Endometrial microvascular endothelial cells (primary cell): ENCODE data around the gene TMED9. TPM values are rescaled to one million over a fixed set of nuclear protein-coding genes. Genes with fewer than 3 reads are reported as not detected.
"Not testable (repeated sequence)": the region's sequence is repeated elsewhere in the genome, so short reads cannot be mapped to it uniquely, and the experiment has no call there.

Source experiments
- in situ Hi-C: cut with HindIII; loops from 2 replicates; pipeline ENCODE4 v1.10.0; 2017; ENCODE audit warnings: low sequenced_read_pairs, low pct_unique_long_range_greater_than_20kb; ENCODE audit errors: inconsistent ontology term
- total RNA-seq: library from RNA; depleted of rRNA; stranded (reverse); fragments of >200 nt; gene quantifications from one replicate; pipeline ENCODE4 v1.2.3, GENCODE V29; 2015; ENCODE audit errors: inconsistent ontology term

The TMED9 gene
- total RNA-seq, 1 donor from 2014 or later: 170 TPM

DNA sequence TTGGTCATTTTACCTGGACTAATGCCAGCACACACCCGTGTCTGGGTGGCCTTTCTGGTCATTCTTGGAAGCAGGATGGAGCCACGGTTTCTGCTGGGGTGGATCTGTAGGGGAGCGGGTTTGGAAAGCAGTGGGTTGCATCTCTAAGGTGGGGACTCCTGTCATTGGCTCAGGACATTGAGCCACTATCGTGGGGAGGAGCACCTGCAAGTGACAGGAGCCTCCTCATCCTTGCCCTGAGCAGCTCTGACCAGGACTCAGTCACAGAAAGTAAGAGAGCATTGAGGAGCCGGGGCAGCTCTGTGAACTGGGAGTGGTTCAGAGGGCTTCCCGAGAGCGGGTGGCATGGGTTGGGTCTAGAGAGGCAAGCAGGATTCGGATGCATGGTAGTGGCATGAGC lies 11.6 kb downstream of the TMED9 start:
- in situ Hi-C loops: no loop called here

DNA sequence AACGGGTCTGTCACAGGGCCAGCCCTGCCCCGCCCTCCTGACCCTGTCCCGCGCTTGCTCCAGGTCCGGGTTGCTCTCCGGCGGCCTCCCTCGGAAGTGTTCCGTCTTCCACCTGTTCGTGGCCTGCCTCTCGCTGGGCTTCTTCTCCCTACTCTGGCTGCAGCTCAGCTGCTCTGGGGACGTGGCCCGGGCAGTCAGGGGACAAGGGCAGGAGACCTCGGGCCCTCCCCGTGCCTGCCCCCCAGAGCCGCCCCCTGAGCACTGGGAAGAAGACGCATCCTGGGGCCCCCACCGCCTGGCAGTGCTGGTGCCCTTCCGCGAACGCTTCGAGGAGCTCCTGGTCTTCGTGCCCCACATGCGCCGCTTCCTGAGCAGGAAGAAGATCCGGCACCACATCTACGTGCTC lies 12.1 kb downstream of the TMED9 start:
- in situ Hi-C loops: no loop called here

DNA sequence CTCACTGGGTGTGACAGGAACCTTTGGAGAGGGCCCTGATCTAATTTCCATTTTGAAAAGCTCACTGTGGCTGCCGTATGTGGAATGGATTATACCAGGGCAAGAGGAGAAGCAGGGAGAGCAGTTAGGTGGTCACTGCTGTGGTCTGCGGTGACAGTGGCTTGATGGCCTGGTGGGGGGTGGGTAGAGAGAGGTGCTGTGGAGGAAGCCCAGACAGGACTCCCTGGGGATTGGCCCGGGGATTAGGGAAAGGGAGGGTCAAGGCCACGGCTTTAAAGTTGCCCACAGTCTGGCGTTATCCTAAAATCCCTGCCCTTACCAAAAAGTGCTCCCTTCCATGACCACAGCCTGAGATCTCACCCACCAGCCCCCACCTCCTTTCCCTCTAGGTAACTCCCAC lies 12.7 kb downstream of the TMED9 start:
- in situ Hi-C loops: no loop called here

DNA sequence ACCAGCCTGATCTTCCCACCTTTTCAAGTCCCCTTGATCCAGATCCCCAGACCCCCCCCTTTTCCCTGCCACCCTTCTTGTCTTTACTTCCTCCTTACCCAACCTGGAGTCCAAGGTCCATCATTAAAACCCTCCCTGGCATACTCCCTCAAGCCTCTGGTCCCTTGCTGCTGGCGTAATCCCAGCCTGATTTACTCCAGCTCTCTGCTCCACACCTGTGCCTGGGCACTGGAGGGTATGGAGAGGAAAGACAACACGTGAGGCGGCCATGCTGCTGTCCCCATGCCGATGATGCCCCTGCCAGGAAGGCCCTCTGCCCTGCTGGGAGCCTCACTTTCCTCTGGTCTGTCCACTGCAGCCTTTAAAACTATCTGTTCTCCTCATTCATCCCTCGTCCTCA lies 13.1 kb downstream of the TMED9 start:
- in situ Hi-C loops: no loop called here

DNA sequence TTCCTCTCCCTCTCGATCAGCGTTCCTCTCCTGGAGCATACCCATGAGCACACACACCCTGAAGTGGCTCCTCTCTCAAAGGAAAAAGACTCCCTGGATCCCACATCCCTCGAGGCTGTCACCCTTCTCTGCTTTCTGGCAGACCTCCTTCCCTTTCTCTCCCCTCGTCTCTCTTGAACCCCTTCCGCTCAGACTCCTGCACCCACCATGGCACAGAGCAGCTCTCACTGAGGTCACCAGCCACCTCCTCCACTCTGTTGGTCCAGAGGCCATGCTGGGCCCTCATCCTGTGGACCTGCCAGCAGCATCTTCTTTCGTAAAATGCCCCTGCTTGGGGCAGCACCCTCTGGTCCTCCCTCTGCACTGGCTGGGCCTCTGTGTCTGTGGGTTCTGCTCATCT lies 13.7 kb downstream of the TMED9 start:
- in situ Hi-C loops: no loop called here

DNA sequence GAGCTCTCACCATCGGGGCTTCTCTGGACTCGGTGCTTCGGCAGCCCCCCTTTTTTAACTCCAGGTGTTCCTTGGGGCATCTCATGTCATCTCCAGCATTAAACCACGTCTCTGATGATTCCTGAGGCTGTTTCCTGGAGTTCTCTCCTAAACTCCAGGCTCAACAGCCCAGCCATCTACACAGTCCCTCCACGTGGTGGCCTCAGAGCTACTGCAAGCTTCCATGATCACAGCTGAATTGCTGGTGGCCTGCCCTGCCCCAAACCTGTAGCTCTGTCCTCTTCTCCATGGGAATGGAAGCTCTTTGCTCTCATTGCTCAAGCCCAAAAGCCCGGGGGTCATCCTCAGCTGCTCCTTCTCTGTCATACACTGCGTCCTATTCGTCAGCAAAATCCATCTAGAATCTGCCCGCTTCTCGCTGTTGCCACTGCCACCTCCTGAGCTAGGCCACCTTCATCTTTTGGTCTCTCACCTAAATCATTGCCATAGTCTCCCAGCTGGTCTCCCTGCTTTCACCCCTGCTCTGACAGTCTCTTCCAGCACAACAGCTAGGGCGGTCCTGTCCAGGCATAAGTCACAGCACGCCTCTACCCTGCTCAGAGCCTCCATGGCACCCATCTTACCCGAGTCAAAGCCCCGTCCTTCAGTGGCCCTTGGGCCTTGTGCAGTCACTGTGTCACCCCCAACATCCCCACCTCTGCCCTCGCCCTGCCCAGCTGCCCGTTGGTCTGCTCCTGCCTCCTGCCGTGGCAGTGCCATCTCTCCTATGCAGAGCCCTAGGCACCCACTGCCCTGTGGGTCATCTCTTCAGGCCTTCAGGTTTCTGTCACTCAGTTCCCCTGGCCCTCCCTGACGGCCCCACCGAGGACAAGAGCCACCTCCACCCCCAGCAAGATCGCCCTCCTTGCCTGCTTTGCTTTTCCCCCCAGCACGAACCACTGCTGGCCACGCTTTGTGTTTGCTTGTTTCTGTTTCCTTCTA lies 14.4 kb downstream of the TMED9 start:
- in situ Hi-C loops: no loop called here

DNA sequence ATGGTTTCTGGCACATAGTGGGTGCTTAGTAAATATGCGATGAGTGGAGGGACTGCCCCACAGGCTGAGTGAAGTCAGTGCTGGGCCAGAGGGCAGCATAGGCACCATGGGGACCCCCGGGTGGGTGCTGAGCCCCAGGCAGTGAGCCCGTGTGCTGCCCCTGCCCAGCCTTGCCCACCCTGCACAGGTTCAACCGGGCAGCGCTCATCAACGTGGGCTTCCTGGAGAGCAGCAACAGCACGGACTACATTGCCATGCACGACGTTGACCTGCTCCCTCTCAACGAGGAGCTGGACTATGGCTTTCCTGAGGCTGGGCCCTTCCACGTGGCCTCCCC lies 15.1 kb downstream of the TMED9 start:
- in situ Hi-C loops: no loop called here

DNA sequence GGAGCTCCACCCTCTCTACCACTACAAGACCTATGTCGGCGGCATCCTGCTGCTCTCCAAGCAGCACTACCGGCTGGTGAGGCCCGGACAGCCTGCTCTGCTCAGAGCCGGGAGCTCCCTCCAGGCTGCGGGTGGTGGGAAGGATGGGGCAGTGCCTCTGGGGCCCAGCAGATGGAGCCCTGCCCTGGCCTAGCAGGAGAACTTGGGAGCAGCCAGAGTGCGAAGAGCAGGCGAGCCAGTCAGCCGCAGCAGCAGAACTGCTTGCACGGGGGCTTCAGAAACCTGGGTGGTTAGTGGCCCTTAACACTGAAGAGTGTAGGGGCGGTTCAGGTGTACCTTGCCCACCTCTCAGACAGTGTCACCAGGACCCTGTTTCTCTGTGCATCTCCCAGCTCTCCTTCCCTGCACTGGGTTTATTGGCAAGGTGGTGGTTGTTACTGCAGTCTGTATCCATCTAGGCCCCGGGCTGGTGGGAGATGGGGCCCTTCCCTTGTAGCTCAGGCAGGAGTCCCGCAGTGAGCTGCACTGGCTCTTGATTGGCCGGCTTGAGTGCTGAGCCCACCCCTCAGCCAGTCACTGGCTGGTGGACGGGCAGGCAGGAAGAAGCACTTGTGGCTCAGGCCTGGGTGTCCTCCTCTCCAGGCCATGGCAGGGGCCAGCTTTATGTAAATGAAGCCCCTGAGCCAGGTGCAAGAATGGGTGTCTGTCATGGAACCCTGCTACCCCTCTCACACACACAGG lies 15.6 kb downstream of the TMED9 start:
- in situ Hi-C loops: no loop called here

DNA sequence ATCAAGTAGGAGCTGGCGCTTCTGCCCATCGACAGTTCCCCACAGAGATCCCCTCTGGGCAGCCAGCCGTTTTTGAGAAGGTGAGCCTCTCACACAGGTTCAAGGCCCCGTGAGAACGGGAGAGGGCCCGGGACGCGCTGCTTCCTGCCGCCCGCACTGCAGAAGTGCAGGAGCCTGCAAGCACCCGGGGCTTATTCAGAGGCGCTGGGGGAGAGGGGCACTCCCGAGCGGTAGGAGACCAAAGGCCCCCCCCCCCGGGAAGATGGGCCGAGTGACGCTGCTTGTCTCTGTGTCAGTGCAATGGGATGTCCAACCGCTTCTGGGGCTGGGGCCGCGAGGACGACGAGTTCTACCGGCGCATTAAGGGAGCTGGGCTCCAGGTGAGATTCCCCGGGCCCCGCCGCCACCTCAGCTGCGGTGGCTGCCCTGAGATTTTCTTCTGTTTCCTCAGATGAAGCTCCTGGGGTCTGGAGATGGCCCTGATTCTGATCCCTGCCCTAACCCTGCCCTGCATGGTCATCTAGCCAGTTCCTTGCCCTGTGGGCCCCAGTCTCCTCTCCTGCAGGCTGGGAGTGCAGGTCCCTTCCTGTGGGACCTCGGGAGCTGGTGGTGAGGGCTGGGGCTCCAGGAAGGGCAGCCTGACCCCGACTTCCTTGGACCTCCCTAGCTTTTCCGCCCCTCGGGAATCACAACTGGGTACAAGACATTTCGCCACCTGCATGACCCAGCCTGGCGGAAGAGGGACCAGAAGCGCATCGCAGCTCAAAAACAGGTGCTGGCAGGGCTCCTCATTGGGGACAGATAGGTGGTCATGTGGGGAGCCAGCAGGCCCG lies 16.5 kb downstream of the TMED9 start:
- in situ Hi-C loops: no loop called here

DNA sequence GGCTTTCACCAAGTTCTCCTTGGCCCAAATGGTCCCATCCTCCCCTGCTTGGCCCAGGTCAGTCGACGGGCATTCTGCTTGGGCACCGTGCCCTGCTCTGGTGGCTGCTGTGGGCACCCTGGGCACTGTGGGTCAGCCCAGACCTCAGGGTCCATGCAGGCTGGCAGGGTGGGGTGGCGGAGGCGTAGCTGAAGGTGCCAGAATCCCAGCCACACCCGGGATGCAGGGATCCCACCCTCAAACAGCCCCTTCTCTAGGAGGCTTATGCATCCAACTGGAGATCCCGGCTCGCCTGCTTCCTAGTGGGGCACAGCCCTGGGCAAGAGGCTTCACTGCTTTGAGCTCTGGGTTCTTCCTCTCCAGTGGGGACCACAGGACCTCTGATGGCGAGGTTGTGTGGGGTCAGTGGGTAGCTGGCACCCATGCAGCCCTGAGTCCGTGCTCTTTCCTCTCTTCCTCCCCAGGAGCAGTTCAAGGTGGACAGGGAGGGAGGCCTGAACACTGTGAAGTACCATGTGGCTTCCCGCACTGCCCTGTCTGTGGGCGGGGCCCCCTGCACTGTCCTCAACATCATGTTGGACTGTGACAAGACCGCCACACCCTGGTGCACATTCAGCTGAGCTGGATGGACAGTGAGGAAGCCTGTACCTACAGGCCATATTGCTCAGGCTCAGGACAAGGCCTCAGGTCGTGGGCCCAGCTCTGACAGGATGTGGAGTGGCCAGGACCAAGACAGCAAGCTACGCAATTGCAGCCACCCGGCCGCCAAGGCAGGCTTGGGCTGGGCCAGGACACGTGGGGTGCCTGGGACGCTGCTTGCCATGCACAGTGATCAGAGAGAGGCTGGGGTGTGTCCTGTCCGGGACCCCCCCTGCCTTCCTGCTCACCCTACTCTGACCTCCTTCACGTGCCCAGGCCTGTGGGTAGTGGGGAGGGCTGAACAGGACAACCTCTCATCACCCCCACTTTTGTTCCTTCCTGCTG lies 17.4 kb downstream of the TMED9 start:
- in situ Hi-C loops: no loop called here

DNA sequence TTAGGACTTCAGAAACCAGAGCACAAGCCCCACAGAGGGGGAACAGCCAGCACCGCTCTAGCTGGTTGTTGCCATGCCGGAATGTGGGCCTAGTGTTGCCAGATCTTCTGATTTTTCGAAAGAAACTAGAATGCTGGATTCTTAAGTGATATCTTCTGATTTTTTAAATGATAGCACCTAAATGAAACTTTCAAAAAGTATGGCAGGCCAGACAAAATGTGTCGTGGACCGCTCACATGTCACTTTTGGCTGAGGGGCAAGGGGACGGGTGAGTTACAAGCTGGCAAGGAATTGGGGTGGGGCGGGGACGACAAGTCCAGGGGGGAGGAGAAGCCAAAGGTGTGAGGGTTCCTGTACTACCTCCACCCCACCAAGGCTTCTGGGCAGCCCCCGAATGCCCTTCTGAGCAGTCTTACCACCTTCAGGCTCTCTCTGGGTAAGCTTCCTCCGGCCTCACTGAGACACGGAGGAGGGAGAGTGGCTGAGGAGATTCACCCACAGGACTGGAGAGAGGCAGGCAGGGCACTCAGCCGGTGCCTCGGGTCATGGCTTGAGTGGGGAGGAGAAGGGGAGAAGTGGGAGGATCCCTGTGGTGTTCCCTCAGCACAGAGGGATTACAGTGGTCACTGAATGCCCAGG lies 18.2 kb downstream of the TMED9 start:
- in situ Hi-C loops: no loop called here

DNA sequence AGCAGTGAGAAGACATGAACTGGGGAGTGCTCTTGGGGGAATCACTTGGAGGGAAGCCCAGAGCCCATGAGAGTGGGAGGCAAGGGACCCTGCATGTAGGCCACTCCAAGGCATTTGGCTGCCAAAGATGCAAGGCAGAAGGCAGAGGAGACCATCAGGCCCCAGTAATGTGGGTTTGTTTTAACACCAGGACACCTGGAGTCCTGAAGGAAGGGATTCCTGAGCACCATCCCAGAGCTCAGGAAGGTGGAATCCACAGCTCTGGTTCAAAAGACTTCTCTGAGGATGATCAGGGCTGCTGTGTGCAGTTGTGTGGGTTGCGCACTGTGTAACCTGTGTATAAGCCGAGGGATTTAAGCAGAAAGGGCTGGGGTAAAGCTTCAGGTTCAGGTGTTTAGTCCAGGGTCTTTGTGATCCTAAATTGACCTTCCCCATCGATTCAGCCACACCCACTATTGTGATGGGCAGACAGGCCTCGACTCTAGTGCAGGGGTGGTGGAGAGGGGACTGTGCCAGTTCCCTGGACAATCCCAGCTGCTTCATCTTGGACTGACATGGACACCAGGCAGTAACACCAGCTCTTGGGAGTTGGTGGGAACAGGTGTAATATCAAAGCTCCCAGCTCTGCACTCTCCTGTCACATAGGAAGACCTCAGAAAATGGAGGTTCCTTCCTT lies 18.9 kb downstream of the TMED9 start:
- in situ Hi-C loops: no loop called here

DNA sequence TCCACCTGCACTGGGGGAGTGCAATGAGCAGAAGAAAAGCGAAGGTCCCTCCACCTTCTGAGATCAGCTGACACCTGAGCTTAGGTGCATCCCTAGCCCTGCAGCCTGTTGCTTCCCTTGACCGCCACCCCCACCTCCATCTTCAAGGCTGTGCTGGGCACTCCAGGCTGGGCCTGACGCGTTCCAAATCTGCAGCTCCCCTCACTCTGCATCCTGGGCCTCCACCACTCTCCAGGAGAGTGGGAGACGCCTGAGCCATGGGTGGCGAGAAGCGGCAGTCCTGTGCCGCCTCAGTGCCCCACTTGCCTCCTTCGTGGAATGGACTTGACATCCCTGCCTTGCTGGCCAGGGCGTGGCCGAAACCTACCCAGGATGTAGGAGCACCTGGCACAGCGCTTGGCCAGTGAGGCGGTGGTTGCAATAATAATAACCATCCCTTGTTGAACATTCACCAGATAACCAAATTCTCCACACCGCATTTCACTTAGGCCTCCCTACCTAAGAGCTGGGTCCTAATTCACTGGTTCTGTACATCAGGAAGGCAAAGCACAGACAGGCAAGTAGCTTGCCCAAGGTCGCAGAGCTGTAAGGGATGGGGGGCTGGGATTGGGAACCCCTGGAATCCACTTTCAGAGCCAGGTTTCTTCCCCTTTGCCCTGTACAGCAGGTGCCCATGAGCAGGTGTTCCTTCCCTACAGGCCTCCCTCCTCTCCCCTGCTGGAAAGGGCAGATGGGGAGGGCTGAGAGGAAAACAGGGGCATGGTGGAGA lies 19.6 kb downstream of the TMED9 start:
- in situ Hi-C loops: no loop called here

DNA sequence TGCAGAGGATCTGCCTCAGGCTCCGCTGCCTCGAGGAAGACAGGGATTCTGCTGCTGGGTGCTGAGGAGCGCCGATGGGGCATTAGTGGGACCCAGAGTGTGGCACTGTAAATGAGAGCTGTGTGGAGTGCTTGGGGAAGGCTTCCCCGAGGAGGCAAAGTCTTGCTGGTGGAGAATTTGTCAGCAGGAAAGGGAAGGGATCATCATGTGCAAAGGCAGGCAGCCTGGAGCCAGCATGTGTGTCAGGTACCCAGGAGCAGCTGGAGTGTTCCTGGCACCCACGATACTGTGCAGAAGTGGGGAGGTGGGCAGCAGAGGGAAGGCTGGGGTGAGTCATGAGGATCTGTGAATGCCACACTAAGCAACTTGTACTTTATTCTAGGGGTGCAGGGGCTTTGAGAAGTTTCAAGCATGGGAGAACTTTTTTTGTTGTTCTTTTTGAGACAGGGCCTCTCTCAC lies 20.2 kb downstream of the TMED9 start:
- in situ Hi-C loops: no loop called here

DNA sequence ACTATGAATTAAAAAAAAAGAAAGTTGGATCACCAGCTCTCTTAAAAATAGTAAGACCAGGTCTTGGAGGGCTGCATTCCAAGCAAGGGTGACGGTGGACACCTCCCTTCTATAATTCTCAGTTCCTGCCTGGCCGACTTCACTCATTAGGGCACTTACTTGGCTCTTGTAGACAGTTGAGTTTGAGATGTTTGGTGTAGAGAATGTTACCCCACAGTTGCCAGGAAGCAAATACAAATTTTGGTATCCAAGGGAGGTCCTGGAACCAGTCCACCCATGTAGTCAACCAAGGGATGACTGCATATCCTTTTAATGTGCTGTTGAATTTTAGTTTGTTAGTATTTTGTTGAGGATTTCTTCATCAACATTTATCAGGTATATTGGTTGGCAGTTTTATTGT lies 28.6 kb downstream of the TMED9 start:
- in situ Hi-C loops: no loop called here

DNA sequence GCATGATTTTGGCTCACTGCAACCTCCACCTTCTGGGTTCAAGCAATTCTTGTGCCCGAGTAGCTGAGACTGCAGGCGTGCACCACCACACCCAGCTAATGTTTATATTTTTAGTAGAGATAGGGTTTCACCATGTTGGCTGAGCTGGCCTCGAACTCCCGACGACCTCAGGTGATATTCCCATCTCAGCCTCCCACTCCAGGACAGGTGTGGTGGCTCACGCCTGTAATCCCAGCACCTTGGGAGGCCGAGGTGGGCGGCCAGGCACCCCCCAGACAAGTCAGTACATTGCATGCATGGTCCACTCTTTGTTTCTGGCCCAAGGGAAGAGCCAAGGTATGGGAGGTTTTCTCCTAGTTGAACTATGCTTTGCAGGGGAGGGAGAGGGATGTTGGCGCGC lies 32.2 kb downstream of the TMED9 start:
- in situ Hi-C loops: not testable (repeated sequence)

DNA sequence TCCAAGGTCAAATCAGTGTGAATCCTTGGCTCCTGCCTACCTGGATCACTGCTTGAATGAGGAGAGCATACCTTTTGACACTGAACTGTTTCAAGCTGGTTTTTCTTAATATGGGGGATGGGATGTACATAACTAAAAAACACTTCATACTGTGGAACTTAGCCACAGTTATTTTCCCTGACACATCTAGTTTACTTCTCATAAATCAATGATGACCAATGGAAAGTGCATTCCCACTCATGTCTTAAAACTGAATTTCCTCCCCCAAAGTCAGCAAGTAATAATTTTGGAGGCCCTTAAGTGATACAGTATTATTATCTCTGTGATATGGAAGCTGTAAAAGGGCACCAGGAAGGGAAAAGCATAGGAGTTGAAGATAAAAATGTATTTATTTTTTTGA lies 38.2 kb downstream of the TMED9 start:
- in situ Hi-C loops: not testable (repeated sequence)
